ENCODE data around the gene KCNJ10.

The KCNJ10 gene

DNA sequence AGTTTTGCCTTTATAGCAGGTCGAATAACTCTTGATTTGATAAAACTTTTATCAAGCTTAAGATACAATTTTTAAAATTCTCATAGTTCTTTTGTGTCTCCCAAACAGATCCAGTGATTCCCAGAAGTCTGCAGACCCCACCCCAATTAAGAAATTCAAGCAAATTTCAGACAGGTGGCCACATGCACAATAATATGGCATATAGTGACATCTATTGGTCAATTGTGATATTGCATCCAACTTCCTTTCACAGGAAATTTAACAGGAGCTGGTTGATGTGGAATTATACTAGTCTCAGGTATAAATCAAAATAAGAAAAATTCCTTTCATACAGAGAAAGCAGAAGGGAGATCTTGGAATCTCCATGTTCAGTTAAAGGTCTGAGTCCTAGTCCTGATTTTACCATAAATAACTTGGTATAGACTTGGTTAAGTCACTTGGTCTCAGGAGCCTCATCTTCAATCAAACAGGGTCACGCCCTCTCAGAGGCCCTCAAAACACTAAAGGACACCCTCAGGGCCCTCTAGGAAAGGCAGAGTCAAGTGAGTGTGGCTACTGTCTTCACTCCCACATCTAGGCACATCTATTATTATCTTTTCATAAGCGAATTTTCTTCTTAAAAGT, 62.3 kb downstream of the KCNJ10 start:
- TF ChIP-seq, protein P1, sequence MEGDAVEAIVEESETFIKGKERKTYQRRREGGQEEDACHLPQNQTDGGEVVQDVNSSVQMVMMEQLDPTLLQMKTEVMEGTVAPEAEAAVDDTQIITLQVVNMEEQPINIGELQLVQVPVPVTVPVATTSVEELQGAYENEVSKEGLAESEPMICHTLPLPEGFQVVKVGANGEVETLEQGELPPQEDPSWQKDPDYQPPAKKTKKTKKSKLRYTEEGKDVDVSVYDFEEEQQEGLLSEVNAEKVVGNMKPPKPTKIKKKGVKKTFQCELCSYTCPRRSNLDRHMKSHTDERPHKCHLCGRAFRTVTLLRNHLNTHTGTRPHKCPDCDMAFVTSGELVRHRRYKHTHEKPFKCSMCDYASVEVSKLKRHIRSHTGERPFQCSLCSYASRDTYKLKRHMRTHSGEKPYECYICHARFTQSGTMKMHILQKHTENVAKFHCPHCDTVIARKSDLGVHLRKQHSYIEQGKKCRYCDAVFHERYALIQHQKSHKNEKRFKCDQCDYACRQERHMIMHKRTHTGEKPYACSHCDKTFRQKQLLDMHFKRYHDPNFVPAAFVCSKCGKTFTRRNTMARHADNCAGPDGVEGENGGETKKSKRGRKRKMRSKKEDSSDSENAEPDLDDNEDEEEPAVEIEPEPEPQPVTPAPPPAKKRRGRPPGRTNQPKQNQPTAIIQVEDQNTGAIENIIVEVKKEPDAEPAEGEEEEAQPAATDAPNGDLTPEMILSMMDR (IDR thresholded peaks at IDR 0.05; ENCODE audit: low read depth, low read length) = peak; percentile 60
- no peak overlapping the region for H3K4me3 ChIP-seq (ENCODE audit: low read depth, low read length)
- DNase-seq (ENCODE audit: low read depth, low spot score) = peak; percentile 46
- in situ Hi-C loops (cut with HindIII; ENCODE audit: low sequenced_read_pairs) = no loop called here

- TF ChIP-seq, protein P1 (IDR thresholded peaks at IDR 0.05; ENCODE audit: low read depth, low read length) = peak; percentile 99
- DNase-seq (ENCODE audit: low read depth, low spot score) = peak; percentile 65
- in situ Hi-C loops (cut with HindIII; ENCODE audit: low sequenced_read_pairs) = no loop called here
These were observed 63.5 kb downstream of the KCNJ10 start for GRCh38 chr1:160006312-160006940.

DNA sequence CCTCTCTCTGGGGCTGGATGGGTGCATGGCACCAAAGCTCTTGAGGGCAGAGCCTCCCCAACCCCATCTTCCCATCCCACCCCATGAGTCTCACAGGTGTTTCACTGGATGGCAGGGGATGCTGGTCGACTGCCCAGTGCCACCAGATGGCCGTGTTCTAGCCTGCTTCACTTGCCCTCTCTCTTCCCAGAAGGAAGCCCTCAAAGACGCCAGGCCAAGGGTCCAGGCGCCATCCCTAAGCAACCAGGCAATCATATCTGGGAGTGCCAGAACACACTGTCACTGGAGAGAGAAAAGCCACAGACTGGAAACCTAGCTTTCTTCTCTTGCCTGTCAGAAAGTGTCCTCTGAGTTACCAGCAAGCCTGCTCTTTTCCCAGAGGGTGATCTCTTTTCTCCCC, 64.9 kb downstream of the KCNJ10 start:
- TF ChIP-seq, protein P1 (IDR thresholded peaks at IDR 0.05; ENCODE audit: low read depth, low read length) = no peak
- in situ Hi-C loops (cut with HindIII; ENCODE audit: low sequenced_read_pairs) = no loop called here
- DNase-seq (ENCODE audit: low read depth, low spot score) = no peak
- no peak overlapping the region for H3K4me3 ChIP-seq (ENCODE audit: low read depth, low read length)

More at GRCh38 chr1:160006312-160006940, 63.5 kb downstream of the KCNJ10 start:
- no peak overlapping the region for H3K4me3 ChIP-seq (ENCODE audit: low read depth, low read length)

DNA sequence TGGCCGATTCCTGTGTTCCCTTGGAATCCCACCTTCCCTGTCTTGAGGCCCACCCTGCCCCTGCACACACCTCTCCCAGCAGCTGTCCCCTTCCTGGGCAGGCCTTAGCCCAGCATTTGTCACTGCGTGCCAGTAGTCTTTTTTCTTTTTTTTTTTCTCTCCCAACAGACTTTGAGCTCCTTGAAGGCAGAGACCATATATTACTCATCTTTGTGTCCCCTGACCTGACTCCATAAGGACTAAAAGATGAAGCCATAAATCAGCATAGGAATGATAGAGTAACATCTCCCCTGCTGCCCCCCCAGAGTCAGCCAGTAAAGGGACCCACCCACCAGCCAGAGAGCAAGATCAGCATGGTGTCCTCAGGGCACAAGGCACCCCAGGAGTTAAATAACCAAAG, 65.5 kb downstream of the KCNJ10 start:
- in situ Hi-C loops (cut with HindIII; ENCODE audit: low sequenced_read_pairs) = no loop called here
- no peak overlapping the region for H3K4me3 ChIP-seq (ENCODE audit: low read depth, low read length)
- DNase-seq (ENCODE audit: low read depth, low spot score) = no peak
- TF ChIP-seq, protein P1 (IDR thresholded peaks at IDR 0.05; ENCODE audit: low read depth, low read length) = no peak

DNA sequence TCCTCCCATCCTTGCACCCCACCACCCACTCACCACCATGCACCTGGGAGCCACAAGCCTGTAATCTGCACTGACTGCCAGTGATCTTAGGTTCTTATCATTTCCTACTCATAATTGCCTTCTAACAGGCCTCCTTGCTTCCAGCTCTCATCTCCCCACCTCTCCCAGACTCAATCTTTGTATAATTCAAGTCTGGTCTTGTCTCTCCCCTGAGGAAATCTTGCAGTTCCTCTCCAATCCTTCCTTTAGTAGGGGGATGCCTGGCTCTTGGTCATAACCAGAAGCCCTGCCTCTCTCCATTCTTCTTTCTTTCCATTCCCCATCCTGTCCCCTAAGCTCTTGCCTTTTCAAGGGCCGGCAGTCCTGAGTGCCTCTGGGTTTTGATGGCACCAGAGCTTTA, 66.0 kb downstream of the KCNJ10 start:
- DNase-seq (ENCODE audit: low read depth, low spot score) = no peak
- TF ChIP-seq, protein P1 (IDR thresholded peaks at IDR 0.05; ENCODE audit: low read depth, low read length) = no peak
- in situ Hi-C loops (cut with HindIII; ENCODE audit: low sequenced_read_pairs) = no loop called here
- no peak overlapping the region for H3K4me3 ChIP-seq (ENCODE audit: low read depth, low read length)

DNA sequence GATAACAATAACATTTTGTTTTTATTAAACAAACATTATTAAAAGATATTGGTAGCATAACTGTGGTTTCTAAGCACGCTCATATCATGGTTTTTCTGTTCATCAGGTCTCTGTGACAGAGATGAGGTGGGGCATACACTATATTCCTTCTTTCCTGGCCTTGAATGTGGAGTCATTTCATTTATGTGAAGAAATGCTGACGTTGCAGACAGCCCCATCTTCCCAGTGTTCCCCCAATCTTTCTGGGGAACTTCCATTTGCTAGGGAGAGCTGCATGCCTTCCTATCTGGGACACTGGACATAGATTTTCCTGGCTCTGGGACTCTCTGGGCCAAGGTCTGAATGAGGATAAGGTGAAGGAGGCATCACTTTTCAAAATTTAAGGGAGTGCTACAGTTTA, 68.5 kb downstream of the KCNJ10 start:
- no peak for DNase-seq (ENCODE audit: low read depth, low spot score)
- in situ Hi-C loops (cut with HindIII; ENCODE audit: low sequenced_read_pairs) = no loop called here
- H3K4me3 ChIP-seq (ENCODE audit: low read depth, low read length) = no peak overlapping the region
- TF ChIP-seq, protein P1 (IDR thresholded peaks at IDR 0.05; ENCODE audit: low read depth, low read length) = no peak

Data from astrocyte of the spinal cord (primary cell).